GM04503 (cell line): Measurements from ENCODE around the gene PPM1F.

Source experiments
- DNase-seq: peaks from one replicate; pipeline ENCODE4 v3.0.0-alpha.2; 2012; ENCODE audit warnings: low read depth

PPM1F gene

GRCh38 chr22:21960200-21961126 is 7.8 kb upstream of the PPM1F start:
- no peak for DNase-seq

GRCh38 chr22:21959274-21960074 is 6.8 kb upstream of the PPM1F start:
- DNase-seq, result no peak

GRCh38 chr22:21958360-21959273 is 6.0 kb upstream of the PPM1F start:
- DNase-seq, result no peak

GRCh38 chr22:21951931-21952465 is 650 bp downstream of the PPM1F start:
- no peak for DNase-seq

GRCh38 chr22:21951062-21951461 is 1.6 kb downstream of the PPM1F start:
- no peak for DNase-seq

- no peak for DNase-seq
Measured at GRCh38 chr22:21949948-21950347, 2.7 kb downstream of the PPM1F start.

- DNase-seq, result no peak
Measured at GRCh38 chr22:21949569-21949918, 3.1 kb downstream of the PPM1F start.

GRCh38 chr22:21948824-21949568 is 3.7 kb downstream of the PPM1F start:
- DNase-seq, result no peak

- DNase-seq, result no peak
Measured at GRCh38 chr22:21948390-21948789, 4.3 kb downstream of the PPM1F start.

- no peak for DNase-seq
Measured at GRCh38 chr22:21947040-21948014, 5.3 kb downstream of the PPM1F start.

- DNase-seq, result no peak
Measured at GRCh38 chr22:21946262-21946925, 6.3 kb downstream of the PPM1F start.

- DNase-seq, result no peak
Measured at GRCh38 chr22:21945453-21946261, 7.0 kb downstream of the PPM1F start.

- DNase-seq, result no peak
Measured at GRCh38 chr22:21944871-21945270, 7.8 kb downstream of the PPM1F start.

GRCh38 chr22:21943571-21944448 is 8.8 kb downstream of the PPM1F start:
- DNase-seq, result no peak

- peak; percentile 75 for DNase-seq
Measured at GRCh38 chr22:21942407-21943343, 10.0 kb downstream of the PPM1F start.

- DNase-seq, result no peak
Measured at GRCh38 chr22:21941921-21942320, 10.7 kb downstream of the PPM1F start.
